ENCODE measurements around the gene RALGAPA2. TPM values are rescaled to one million over a fixed set of nuclear protein-coding genes. Genes with fewer than 3 reads are reported as not detected.

The RALGAPA2 gene
- total and polyA plus RNA-seq, 2 of the 13 experiments (the other 11 are each of a cell fraction or from before 2014, with no cell fraction given), result 13.8 to 17.7 TPM

DNA sequence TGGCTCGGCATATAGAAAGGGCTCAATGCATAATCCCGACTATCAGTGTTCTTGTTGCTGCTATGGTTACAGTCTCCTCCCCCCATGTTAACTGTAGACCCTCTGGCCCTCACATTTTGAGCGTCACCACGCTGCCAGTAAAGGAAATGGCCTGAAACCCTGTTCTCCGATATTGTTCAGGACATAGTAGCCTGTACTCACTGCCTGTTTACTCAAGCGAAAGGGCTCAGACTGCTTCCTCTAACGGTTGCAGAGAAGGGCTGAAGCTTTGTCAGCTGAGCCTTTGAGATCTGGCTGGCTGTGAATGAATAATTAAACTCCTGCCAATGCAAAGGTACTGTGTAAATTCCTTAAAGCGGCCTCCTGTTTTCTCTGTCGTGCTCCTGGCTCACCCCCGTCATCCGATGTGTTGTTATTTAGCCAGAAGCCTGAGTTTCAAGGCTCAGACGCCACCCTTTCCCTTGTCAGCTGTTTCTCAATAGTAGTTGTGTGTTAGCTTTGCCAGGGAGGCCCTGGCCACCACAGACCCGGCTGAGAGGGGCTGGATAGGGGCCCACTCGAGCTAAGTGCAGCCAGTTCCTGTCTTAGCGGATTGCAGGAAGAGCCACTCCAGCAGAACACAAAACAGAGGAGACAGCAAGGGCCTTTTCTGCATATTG is 31.2 kb upstream of the RALGAPA2 start (continued):
- TF ChIP-seq NRL (CRISPR knock-in tag; IDR thresholded peaks at IDR 0.05; ENCODE audit: borderline replicate concordance) (no peak), ZNF569 (CRISPR knock-in tag; IDR thresholded peaks at IDR 0.05; ENCODE audit: borderline replicate concordance) (no peak), ZIK1 (CRISPR knock-in tag; IDR thresholded peaks at IDR 0.05; ENCODE audit: borderline replicate concordance, low read depth) (no peak), SMAD9 (CRISPR knock-in tag; IDR thresholded peaks at IDR 0.05) (0 out of 2 replicates have a peak, but pooled peaks have one; percentile 16), ZNF572 (CRISPR knock-in tag; IDR thresholded peaks at IDR 0.05) (peak; percentile 84; the same call in 1 of the 2 replicates), RARA (CRISPR knock-in tag; IDR thresholded peaks at IDR 0.05) (no peak), ZNF766 (CRISPR knock-in tag; IDR thresholded peaks at IDR 0.05; ENCODE audit: borderline replicate concordance) (no peak), RAD51 (IDR thresholded peaks at IDR 0.05; ENCODE audit: borderline replicate concordance) (no peak), PCBP2 (optimal IDR thresholded peaks at IDR 0.05; ENCODE audit: low read depth, low read length, poor library complexity, severe bottlenecking) (no peak), ZKSCAN1 (IDR thresholded peaks at IDR 0.05; ENCODE audit: low read length) (no peak), ZNF777 (CRISPR knock-in tag; IDR thresholded peaks at IDR 0.05) (no peak), NONO (IDR thresholded peaks at IDR 0.05) (no peak), NONO (CRISPR knock-in tag; conservative IDR thresholded peaks at IDR 0.05) (no peak)
- TF ChIP-seq, protein P1, sequence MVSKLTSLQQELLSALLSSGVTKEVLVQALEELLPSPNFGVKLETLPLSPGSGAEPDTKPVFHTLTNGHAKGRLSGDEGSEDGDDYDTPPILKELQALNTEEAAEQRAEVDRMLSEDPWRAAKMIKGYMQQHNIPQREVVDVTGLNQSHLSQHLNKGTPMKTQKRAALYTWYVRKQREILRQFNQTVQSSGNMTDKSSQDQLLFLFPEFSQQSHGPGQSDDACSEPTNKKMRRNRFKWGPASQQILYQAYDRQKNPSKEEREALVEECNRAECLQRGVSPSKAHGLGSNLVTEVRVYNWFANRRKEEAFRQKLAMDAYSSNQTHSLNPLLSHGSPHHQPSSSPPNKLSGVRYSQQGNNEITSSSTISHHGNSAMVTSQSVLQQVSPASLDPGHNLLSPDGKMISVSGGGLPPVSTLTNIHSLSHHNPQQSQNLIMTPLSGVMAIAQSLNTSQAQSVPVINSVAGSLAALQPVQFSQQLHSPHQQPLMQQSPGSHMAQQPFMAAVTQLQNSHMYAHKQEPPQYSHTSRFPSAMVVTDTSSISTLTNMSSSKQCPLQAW (CRISPR knock-in tag; IDR thresholded peaks at IDR 0.05), result peak; percentile 59
- TF ChIP-seq, protein P2, sequence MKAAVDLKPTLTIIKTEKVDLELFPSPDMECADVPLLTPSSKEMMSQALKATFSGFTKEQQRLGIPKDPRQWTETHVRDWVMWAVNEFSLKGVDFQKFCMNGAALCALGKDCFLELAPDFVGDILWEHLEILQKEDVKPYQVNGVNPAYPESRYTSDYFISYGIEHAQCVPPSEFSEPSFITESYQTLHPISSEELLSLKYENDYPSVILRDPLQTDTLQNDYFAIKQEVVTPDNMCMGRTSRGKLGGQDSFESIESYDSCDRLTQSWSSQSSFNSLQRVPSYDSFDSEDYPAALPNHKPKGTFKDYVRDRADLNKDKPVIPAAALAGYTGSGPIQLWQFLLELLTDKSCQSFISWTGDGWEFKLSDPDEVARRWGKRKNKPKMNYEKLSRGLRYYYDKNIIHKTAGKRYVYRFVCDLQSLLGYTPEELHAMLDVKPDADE (CRISPR knock-in tag; IDR thresholded peaks at IDR 0.05), result no peak
- TF ChIP-seq, protein P3, sequence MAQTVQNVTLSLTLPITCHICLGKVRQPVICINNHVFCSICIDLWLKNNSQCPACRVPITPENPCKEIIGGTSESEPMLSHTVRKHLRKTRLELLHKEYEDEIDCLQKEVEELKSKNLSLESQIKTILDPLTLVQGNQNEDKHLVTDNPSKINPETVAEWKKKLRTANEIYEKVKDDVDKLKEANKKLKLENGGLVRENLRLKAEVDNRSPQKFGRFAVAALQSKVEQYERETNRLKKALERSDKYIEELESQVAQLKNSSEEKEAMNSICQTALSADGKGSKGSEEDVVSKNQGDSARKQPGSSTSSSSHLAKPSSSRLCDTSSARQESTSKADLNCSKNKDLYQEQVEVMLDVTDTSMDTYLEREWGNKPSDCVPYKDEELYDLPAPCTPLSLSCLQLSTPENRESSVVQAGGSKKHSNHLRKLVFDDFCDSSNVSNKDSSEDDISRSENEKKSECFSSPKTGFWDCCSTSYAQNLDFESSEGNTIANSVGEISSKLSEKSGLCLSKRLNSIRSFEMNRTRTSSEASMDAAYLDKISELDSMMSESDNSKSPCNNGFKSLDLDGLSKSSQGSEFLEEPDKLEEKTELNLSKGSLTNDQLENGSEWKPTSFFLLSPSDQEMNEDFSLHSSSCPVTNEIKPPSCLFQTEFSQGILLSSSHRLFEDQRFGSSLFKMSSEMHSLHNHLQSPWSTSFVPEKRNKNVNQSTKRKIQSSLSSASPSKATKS (CRISPR knock-in tag; IDR thresholded peaks at IDR 0.05), result no peak
- TF ChIP-seq, protein P4, sequence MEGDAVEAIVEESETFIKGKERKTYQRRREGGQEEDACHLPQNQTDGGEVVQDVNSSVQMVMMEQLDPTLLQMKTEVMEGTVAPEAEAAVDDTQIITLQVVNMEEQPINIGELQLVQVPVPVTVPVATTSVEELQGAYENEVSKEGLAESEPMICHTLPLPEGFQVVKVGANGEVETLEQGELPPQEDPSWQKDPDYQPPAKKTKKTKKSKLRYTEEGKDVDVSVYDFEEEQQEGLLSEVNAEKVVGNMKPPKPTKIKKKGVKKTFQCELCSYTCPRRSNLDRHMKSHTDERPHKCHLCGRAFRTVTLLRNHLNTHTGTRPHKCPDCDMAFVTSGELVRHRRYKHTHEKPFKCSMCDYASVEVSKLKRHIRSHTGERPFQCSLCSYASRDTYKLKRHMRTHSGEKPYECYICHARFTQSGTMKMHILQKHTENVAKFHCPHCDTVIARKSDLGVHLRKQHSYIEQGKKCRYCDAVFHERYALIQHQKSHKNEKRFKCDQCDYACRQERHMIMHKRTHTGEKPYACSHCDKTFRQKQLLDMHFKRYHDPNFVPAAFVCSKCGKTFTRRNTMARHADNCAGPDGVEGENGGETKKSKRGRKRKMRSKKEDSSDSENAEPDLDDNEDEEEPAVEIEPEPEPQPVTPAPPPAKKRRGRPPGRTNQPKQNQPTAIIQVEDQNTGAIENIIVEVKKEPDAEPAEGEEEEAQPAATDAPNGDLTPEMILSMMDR (CRISPR knock-in tag; IDR thresholded peaks at IDR 0.05), result no peak
- TF ChIP-seq, protein P5, sequence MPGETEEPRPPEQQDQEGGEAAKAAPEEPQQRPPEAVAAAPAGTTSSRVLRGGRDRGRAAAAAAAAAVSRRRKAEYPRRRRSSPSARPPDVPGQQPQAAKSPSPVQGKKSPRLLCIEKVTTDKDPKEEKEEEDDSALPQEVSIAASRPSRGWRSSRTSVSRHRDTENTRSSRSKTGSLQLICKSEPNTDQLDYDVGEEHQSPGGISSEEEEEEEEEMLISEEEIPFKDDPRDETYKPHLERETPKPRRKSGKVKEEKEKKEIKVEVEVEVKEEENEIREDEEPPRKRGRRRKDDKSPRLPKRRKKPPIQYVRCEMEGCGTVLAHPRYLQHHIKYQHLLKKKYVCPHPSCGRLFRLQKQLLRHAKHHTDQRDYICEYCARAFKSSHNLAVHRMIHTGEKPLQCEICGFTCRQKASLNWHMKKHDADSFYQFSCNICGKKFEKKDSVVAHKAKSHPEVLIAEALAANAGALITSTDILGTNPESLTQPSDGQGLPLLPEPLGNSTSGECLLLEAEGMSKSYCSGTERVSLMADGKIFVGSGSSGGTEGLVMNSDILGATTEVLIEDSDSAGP (CRISPR knock-in tag; IDR thresholded peaks at IDR 0.05; ENCODE audit: borderline replicate concordance), result peak; percentile 47; the same call in 1 of the 2 replicates
- TF ChIP-seq, protein P6, sequence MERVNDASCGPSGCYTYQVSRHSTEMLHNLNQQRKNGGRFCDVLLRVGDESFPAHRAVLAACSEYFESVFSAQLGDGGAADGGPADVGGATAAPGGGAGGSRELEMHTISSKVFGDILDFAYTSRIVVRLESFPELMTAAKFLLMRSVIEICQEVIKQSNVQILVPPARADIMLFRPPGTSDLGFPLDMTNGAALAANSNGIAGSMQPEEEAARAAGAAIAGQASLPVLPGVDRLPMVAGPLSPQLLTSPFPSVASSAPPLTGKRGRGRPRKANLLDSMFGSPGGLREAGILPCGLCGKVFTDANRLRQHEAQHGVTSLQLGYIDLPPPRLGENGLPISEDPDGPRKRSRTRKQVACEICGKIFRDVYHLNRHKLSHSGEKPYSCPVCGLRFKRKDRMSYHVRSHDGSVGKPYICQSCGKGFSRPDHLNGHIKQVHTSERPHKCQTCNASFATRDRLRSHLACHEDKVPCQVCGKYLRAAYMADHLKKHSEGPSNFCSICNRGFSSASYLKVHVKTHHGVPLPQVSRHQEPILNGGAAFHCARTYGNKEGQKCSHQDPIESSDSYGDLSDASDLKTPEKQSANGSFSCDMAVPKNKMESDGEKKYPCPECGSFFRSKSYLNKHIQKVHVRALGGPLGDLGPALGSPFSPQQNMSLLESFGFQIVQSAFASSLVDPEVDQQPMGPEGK (CRISPR knock-in tag; IDR thresholded peaks at IDR 0.05), result no peak; the same call in none of the 2 replicates

Measured in HepG2 (cell line).